GM19452 (cell line): ENCODE results near the gene C20orf96.

Source experiments
- ATAC-seq: cut with Tn5 transposase; IDR thresholded peaks from one replicate; pipeline ENCODE4 v1.9.1; 2021; ENCODE audit not compliant: unreplicated experiment

Gene C20orf96

GRCh38 chr20:312866-313265 is 22.3 kb upstream of the C20orf96 start:
- ATAC-seq = no peak

- no peak for ATAC-seq
Observed at GRCh38 chr20:312067-312466, 21.5 kb upstream of the C20orf96 start.

- ATAC-seq = no peak
Observed at GRCh38 chr20:311609-312008, 21.1 kb upstream of the C20orf96 start.

GRCh38 chr20:310645-311044 is 20.1 kb upstream of the C20orf96 start:
- ATAC-seq = no peak

GRCh38 chr20:309841-310644 is 19.5 kb upstream of the C20orf96 start:
- ATAC-seq = peak; percentile 95

GRCh38 chr20:309306-309840 is 18.8 kb upstream of the C20orf96 start:
- no peak for ATAC-seq

- no peak for ATAC-seq
Observed at GRCh38 chr20:308427-309038, 18.0 kb upstream of the C20orf96 start.

- no peak for ATAC-seq
Observed at GRCh38 chr20:305745-306144, 15.2 kb upstream of the C20orf96 start.

GRCh38 chr20:301886-302848 is 11.6 kb upstream of the C20orf96 start:
- ATAC-seq = no peak

GRCh38 chr20:300345-300990 is 9.9 kb upstream of the C20orf96 start:
- no peak for ATAC-seq

GRCh38 chr20:298776-299391 is 8.3 kb upstream of the C20orf96 start:
- ATAC-seq = no peak

GRCh38 chr20:297925-298775 is 7.6 kb upstream of the C20orf96 start:
- ATAC-seq = peak; percentile 28

GRCh38 chr20:297098-297924 is 6.8 kb upstream of the C20orf96 start, which contains the start of gene ZCCHC3:
Gene ZCCHC3, plus strand, starts transcription at chr20:297570. Its CDS starts 17 bp downstream, at chr20:297587.
- ATAC-seq = peak; percentile 73

GRCh38 chr20:295804-296203 is 5.3 kb upstream of the C20orf96 start:
- ATAC-seq = no peak

- no peak for ATAC-seq
Observed at GRCh38 chr20:294602-295001, 4.1 kb upstream of the C20orf96 start.

- ATAC-seq = no peak
Observed at GRCh38 chr20:289693-290083, 862 bp downstream of the C20orf96 start.

- ATAC-seq = no peak
Observed at GRCh38 chr20:288956-289692, 1.4 kb downstream of the C20orf96 start.

- no peak for ATAC-seq
Observed at GRCh38 chr20:286508-286907, 4.0 kb downstream of the C20orf96 start.
